ENCODE data around the gene ZMAT2. TPM values are rescaled to one million over a fixed set of nuclear protein-coding genes. Genes with fewer than 3 reads are reported as not detected.
"Not testable (repeated sequence)": the region's sequence is repeated elsewhere in the genome, so short reads cannot be mapped to it uniquely, and the experiment has no call there.

Gene ZMAT2
- total and polyA plus RNA-seq, 10 of the 15 experiments (the other 5 are each of a cell fraction or from before 2014, with no cell fraction given) = 28.1 to 102 (median 42.9) TPM

DNA sequence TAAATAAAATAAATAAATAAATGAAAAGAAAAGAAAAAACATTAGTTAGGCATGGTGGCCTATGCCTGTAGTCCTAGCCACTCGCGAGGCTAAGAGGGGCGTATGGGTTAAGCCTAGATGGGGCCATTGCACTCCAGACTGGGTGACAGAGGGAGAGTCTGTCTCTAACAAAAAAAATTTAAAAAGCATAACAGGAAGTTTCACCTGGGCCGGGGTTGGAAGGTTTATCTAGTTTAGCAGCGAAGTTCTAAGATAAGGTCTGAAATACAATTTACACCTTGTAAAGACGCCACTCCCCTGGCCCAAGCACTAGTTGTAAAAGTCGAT, 18.0 kb downstream of the ZMAT2 start (continued):
- TF ChIP-seq ZNF687 (IDR thresholded peaks at IDR 0.05) (no peak), POLR2A (IDR thresholded peaks at IDR 0.05; ENCODE audit: low read depth, low read length) (no peak), POLR2AphosphoS2 (IDR thresholded peaks at IDR 0.05; ENCODE audit: low read depth, low read length) (no peak), SUPT20H (IDR thresholded peaks at IDR 0.05; ENCODE audit: borderline replicate concordance, control insufficient read depth, low read depth, low read length) (no peak), NR2C1 (IDR thresholded peaks at IDR 0.05) (no peak)
- TF ChIP-seq, protein P1, sequence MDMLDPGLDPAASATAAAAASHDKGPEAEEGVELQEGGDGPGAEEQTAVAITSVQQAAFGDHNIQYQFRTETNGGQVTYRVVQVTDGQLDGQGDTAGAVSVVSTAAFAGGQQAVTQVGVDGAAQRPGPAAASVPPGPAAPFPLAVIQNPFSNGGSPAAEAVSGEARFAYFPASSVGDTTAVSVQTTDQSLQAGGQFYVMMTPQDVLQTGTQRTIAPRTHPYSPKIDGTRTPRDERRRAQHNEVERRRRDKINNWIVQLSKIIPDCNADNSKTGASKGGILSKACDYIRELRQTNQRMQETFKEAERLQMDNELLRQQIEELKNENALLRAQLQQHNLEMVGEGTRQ (IDR thresholded peaks at IDR 0.05; ENCODE audit: borderline replicate concordance, low read depth, low read length) = no peak
- TF ChIP-seq, protein P2, sequence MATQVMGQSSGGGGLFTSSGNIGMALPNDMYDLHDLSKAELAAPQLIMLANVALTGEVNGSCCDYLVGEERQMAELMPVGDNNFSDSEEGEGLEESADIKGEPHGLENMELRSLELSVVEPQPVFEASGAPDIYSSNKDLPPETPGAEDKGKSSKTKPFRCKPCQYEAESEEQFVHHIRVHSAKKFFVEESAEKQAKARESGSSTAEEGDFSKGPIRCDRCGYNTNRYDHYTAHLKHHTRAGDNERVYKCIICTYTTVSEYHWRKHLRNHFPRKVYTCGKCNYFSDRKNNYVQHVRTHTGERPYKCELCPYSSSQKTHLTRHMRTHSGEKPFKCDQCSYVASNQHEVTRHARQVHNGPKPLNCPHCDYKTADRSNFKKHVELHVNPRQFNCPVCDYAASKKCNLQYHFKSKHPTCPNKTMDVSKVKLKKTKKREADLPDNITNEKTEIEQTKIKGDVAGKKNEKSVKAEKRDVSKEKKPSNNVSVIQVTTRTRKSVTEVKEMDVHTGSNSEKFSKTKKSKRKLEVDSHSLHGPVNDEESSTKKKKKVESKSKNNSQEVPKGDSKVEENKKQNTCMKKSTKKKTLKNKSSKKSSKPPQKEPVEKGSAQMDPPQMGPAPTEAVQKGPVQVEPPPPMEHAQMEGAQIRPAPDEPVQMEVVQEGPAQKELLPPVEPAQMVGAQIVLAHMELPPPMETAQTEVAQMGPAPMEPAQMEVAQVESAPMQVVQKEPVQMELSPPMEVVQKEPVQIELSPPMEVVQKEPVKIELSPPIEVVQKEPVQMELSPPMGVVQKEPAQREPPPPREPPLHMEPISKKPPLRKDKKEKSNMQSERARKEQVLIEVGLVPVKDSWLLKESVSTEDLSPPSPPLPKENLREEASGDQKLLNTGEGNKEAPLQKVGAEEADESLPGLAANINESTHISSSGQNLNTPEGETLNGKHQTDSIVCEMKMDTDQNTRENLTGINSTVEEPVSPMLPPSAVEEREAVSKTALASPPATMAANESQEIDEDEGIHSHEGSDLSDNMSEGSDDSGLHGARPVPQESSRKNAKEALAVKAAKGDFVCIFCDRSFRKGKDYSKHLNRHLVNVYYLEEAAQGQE (IDR thresholded peaks at IDR 0.05; ENCODE audit: low read depth, low read length) = no peak

- ChIA-PET CTCF (interaction anchor here (0.6 to 4.9 kb wide), 14 partner anchors 10 to 557 kb away, joined by 3 to 52 read pairs (median 6); partner anchors contain the start of genes EIF4EBP3, IK and NDUFA2), SMC1A (ENCODE audit: uncharacterized antibody, unreplicated experiment) (interaction anchor here (1.9 to 3.1 kb wide), 3 partner anchors 10 to 348 kb away, joined by 7 to 21 read pairs (median 8); partner anchors contain the start of gene EIF4EBP3), RAD21 (ENCODE audit: unreplicated experiment) (interaction anchor here (0.9 to 5.1 kb wide), 6 partner anchors 46 to 476 kb away, joined by 3 to 34 read pairs (median 3); no protein-coding TSS in a partner anchor), POLR2A (interaction anchor here (0.7 to 1.4 kb wide), 4 partner anchors 10 to 73 kb away, joined by 3 to 6 read pairs (median 4); partner anchors contain the start of genes IK and NDUFA2)
- H3K27ac ChIP-seq (ENCODE audit: control insufficient read depth, insufficient read depth); H4K20me1 ChIP-seq (ENCODE audit: control insufficient read depth, insufficient read depth); H3K27me3 ChIP-seq (replicated peaks in 1 of 2; ENCODE audit: control insufficient read depth in 2 of 2, insufficient read depth in 2 of 2, low read length in 1 of 2); H2AFZ ChIP-seq (ENCODE audit: control insufficient read depth, low read depth, low read length); H3K4me3 ChIP-seq; FAIRE-seq; H3K4me1 ChIP-seq (ENCODE audit: control insufficient read depth, insufficient read depth, low read length); ATAC-seq; H3K79me2 ChIP-seq (ENCODE audit: control insufficient read depth, insufficient read depth, low read length); H3K9me3 ChIP-seq (replicated peaks; ENCODE audit: control insufficient read depth, insufficient read depth, low read length); H3K4me2 ChIP-seq (ENCODE audit: control insufficient read depth, insufficient read depth); BruUV-seq (replicated peaks); in situ Hi-C loops (cut with MboI); H3K36me3 ChIP-seq (ENCODE audit: control insufficient read depth in 2 of 2, insufficient read depth in 2 of 2, low read length in 1 of 2); H3K9ac ChIP-seq (ENCODE audit: control insufficient read depth, insufficient read depth, low read length); DNase-seq (ENCODE audit: low read depth, low spot score): not testable (repeated sequence)
- intact Hi-C loops (cut with micrococcal nuclease; ENCODE audit: unreplicated experiment) = loop anchor here (1.0 to 2.0 kb wide), 2 partner anchors 347 to 358 kb away; no protein-coding TSS in a partner anchor
- WGBS (ENCODE audit: insufficient coverage, insufficient replicate concordance, low lambda C conversion rate, missing lambda C conversion rate) = 13% methylated on average over 6 of the region's 6 CpGs
Observed at GRCh38 chr5:140720738-140721137, 20.5 kb downstream of the ZMAT2 start.
